8988T (cell line): Measurements from ENCODE around the gene PADI2.
"Not testable (repeated sequence)": the region's sequence is repeated elsewhere in the genome, so short reads cannot be mapped to it uniquely, and the experiment has no call there.

Experiments used
- DNase-seq: peaks from one replicate; pipeline ENCODE4 v3.0.0; 2011

PADI2 gene

DNA sequence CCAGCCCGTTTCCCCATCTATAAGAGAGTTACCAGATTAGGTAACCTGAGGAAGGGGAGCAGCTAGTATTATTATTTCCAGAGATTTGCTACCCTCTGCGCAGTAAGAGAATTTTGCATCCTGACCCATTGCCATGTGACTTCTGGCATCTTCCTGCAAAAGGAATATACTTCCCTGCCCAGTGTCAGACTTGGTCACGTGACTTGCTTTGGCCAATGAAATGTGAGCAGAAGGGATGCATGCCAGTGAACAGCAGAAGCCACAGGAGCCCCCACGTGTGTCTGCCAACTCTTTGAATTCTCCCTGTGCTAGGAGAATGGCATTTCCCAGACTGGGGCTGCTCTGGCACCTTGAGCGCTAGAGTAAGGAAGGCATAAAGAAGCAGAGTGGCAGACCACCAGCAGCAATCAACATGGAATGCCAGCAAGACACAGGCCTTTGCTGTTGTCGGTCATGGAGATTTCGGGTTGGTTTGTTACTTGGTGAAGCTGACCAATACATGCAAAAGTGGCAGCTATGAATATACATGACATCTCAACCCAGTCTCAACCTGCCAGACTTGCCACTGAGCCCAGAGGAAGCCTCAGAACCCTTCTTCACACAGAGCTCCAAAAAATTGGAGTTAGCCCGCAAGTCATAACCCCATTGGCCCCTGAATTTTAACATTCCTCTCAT is 39.0 kb downstream of the PADI2 start:
- DNase-seq, result no peak

DNA sequence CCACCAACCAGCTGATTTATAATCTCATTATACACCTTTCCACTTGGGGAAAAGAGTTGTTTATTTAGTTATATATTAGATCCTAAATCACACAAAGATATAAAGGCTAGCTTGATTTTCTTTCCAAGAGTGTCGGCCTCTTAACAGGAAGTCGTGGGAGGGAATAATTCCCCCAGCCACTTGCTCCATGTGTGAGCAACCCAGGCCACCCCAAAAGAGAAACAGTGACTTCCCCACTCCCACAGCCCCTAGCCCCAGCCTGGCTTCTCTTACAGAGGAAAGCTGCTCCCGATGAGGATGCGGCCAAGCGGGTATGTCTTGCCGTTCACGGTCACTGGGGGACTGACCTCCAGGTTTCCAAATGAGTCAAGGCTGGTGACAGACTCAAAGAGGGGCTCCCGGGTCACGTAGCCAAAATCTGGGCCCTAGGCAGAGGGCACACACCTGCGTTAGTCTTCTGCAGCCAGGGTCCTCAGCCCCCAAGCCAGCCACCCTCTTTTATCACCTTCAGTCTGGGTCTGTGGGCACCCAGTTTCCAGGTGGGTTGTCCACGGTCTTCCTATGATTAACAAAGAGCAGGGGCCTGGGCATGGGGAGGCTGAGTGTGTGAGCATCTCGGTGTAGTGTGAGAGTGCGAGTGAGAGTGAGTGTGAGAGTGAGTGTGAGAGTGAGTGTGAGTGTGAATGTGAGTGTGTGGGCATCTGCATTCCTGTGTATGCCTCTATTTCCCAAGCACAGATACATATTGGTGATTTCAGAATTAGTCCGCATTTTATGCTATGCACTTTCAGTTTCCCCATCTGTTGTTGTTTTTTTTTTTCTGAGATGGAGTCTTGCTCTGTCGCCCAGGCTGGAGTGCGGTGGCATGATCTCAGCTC is 40.0 kb downstream of the PADI2 start:
- no peak for DNase-seq

DNA sequence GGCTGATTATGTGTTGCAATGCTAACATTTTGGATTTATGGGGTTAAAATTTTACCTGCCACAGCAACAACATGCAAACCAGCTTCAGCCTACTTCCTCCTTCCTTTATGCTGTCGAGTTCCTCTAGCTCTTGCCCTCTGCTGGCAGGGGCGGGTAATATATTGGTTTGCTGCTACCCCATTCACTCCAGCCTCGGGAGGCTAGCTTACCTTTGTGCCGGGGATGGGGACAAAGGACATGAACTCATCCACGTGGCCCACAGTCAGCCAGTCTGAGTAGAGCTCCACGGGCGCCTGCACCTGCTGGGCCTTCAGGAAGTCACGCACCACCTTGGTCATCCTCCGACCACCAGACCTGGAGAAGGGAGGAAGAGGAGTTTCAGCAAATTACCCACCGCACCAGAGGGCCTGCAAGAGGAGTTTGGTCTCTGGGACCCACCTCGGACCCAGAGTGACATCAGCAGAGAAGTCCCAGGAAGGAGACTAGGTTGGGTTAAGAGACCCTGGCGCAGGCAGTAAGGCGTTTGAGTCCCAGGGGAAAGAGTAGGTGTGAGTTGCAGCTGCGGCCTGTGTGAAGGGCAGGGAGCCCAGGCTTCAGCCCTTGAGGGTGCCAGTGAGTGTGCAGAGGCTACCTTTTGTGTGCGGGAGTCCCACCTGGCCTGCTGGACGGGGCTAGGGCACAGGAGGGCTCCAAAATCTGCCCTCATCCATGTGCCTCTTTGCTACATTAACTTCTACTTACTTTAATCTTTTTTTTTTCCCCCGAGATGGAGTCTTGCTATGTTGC is 43.6 kb downstream of the PADI2 start:
- DNase-seq, result no peak

DNA sequence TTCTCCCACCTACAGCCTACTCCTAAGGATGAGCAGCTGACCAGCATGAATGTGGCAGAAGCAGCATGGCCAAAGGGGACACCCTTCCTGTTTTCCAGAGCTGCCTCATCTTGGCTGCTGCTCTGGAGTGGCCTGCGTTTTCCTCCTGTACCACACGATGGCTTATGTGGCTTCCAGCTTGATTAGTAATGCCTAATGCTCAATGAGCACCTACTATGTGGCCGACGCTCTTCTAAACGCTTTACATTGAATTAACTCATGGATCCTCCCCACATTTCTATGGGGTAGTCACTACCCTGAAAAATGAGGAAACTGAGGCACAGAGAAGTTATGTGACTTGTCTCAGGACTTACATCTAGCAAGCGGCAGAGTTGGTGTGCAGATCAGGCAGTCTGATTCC is 47.5 kb downstream of the PADI2 start:
- DNase-seq, result no peak

DNA sequence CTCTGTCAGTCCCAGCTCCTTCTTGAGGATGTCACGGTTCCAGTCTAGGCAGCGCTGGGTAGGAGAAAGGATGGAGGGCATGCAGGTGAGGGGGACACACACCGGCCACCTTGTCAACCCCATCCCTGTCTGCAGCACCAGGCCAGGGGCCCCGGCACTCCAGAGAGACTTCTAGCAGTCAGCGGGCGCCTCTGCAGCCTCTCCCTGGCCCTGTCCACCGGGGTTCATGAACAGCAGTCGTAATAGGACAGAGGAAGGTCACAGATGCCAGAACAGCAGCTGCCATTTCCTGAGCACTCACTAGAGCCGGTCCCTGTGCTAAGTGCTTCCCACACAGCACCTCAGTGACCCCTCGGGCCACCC is 49.1 kb downstream of the PADI2 start:
- DNase-seq, result no peak

DNA sequence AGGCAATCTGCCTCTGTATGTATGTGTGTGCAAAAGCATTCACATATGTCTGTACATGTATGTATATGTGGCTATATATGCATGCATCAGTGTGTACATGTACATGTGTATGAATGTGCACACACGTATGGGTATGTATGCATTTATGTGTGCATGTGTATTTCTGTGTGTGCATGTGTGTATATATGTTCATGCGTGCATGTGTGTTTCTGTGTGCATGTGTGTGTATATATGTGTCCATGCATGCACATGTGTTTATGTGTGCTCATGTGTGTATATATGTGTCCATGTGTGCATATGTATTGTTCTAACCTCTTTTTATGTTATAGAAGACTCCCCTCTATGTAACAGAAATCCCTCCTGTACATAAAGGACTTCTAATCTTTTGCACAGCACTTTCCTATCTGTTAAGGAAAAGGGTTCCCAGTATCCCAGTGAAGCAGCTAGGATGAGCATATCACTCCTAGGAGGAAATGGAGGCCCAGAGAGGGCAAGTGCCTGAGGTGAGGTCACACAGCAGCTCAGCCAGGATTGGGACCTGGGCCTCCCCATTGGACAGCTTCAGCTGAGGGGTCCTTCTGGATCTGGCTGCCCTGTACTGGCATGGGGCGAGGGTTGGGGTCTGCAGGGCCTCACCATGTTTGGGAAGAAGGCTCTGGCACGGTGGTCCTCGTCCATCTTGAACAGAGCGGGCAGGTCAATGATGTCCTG is 49.6 kb downstream of the PADI2 start:
- DNase-seq, result no peak

DNA sequence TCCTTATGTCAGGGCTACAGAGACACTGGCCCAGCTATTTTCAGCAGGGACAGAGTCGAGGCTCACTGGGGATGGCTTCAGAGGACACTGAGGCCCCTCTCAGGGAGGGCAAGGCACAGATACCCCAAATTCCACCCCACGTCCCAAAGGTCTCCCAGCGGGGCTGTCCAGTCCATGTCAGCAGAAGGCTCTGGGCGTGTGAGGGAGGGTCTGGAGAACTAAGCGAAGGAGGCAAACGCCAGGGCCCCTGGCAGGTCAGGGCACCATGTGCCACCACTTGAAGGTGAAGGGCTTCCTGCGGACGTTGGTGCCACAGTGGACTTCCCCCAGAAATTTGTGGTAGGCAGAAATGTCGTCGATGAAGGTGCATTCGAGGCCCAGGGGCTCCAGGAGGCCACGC is 50.5 kb downstream of the PADI2 start:
- no peak for DNase-seq

DNA sequence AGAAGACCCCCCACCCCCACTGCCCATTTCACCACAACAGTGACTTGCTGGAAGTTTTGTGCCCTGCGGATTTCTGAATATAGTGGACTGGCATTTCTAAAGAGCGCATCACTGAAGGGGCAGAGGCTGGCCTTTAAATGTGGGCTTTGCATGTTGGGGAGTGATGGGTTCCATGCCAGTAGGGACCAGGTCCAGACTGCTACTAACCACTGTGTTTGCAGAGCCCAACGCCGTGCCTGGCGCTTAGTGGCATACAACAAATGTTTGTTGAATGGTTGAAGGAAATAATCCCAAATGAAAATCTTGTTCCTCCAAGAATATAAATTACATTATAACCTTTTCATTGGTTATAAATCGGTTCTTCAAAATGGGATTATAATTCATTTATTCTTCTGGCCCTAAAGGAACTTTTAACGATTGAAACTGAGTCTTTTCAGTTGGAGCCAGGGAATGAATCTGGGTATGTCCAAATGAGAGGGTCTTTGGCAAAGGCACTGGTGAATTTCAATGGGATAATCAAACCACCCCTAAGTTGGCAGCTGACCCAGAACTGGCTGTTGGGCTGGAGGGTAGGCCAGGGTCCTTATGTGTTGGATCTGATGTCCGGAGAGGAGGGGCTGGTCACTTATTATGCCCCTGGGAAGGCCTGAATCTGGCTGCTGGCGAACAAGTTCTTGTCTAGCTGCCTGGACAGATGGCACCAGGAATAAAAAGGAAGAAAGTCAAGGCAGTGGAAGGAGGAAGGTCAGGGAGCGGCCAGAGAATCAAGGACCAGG is 51.6 kb downstream of the PADI2 start:
- no peak for DNase-seq

DNA sequence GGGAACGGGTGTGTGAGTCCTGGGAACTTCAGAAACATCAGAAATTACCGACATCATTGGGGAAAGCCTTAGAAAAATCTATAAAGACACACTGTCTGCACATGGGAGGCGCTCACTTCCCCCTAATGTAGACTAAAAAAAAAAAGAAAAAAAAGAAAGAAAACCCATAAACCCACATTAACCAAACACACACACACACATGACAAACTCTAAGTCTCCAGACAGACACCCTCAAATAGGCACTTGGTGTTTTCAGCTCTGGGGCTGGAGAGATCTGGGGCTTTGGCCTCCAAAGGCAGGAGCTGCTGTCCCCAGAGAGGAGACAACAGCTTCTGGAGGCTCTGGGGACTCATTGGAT is 52.2 kb downstream of the PADI2 start:
- no peak for DNase-seq

DNA sequence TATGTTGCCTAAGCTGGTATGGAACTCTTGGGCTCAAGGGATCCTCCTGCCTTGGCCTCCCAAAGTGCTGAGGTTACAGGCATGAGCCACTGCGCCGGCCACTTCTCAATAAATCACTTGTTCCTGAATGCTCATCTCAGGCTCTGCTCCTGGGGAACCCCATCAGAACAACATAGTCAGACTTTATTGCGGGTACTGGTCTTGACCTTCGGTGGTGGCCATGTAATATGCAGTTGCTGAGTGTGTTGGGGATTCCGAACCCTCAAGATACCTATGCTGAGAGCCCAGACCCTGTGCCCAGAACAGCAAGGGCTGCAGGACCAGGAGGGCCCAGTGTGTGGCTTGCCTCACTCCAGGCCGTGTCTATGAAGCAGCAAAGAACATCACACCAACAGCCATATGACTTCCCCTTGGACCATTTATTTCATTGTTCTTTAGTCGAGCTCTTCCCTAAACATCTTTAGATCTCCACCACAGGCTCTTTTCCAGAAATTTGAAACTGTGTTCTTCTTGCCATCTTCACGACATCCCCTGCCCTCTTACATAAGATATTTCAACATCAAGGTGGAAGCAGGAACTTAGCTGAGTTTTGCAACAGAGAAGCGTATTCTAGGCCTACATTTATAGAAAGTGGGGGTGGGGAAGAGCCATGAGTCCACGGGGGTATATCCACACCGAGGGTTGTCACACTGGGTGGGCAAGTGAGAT is 52.7 kb downstream of the PADI2 start:
- no peak for DNase-seq

DNA sequence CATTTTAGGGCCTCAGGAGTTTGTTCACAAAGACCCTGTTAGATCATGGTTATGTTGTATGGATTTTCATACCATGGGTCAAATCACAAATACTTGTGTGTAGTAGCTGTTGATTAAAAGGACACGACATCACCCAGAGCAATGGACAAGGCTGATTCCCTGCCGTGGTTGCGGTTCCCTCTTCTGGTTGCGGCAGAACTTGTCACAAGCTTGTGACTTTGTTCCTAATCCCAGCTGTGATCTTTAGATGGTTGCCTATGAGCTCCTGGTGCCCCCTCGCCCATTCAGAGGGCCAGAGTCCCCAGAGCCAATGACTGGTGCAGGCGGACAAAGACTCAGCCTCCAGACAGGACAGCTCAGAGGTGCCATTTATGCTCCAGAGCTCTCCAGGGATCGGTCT is 53.6 kb downstream of the PADI2 start:
- DNase-seq, result no peak

DNA sequence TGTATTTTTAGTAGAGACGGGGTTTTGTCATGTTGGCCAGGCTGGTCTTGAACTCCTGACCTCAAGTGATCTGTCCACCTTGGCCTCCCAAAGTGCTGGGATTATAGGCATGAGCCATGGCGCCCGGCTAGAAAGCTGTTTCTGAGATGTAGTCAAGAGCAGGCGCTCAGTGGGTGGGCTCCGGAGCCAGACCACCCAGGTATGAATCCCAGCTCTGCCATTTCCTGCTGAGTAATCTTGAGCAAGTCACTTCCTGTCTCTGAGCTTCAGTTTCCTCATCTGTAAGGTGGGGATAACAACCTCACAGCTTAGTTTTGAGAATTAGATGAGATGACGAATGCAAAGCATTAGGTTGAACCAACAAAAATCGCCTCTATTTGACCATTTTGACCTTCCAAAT is 56.5 kb downstream of the PADI2 start:
- DNase-seq, result not testable (repeated sequence)

DNA sequence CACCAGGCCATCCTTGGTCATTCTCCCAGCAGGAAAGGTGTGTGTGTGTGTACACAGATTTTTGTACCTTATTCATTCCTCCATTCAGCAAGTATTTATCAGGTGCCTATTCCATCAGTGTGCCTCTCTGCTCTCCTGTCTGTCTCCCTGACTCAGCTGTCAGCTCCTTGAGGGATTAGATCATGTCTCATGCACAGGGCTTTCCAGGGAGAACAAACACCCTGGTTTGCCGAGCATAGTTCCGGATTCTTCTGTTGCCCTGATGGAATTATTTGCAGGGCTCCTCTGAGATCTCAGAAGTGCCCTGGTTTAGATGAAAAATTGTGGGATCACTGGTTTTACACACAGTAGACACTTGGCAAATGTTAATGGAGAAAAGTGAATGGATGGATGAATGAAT is 57.4 kb downstream of the PADI2 start:
- DNase-seq, result no peak

DNA sequence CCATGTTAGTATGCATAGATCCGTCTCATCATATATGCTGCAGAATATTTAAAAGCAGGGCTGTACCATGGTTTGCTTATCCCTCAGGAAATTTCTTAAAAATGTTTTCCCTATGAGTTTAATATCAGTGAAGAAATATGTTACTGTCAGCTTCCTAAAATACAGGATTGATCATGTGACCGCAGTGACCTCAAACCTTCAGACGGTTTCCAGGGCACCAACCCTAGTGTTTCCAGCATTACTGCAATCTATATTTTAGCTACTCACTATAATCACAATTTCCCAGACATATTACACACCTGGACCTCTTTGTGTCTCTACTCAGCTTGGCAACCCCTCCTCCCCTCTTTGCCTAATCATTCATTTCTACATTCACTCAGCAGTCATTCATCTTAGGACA is 57.8 kb downstream of the PADI2 start:
- no peak for DNase-seq

DNA sequence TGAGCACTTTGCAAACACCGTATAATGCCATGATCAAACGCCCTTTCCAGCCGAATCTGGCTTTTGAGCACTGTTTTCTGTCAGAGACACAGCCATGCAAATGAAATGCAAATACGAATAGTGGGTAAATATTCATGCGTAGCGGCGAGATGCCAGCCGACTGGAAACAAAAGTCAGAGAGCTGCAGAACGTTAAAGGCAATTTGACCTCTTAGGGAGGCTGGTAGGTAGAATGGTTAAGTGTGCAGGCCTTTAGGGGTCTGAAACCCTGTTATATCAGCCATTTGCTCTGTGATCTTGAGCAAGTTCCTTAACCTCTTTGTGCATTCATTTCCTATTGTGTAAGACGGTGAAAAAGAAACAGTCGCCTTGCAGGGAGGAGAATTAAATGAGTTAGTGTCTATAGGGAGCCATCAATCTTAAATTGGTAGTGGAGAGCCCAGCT is 58.9 kb downstream of the PADI2 start:
- DNase-seq, result no peak

DNA sequence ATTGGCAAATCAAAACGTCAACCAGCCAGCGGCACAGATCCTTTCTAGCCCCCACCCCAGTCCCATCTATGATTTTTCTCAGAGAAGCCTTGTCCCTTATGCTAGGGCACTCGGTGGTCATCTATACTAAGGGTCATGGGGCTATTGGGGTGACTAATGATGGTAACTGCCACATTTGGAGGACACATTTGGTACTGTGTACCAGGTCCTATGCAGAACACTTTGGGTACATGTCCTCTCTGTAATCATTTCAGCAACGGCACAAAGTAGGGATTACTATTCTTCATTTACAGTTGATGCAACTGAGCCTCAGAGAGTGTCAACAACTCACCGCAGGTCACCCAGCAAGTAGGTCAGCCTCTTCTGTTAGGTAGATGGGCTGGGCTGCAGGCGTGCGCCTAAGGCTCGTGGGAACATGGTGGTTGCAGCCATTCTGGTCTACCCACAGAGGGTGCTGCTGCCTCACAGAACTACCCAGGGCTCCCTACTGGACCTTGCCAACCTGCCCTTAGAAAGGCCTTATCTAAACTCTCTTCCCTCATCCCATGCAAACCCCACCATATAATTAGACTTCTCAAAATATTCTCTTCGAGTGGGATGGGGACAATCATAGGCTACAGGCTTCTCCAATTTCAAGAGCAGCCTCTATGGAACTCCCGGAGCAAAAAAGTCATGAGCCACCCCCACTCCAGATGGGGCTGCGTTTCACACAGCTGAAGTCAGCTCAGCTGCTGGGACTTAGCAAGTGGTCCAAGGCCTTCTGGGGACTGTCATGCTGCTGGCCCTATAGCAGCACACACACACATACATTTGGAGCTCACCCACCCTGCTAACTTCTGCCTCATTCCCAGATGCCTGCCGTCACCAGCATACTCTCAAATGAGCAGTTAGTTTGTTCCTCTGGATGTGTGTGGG is 59.6 kb downstream of the PADI2 start:
- peak; percentile 56 for DNase-seq

DNA sequence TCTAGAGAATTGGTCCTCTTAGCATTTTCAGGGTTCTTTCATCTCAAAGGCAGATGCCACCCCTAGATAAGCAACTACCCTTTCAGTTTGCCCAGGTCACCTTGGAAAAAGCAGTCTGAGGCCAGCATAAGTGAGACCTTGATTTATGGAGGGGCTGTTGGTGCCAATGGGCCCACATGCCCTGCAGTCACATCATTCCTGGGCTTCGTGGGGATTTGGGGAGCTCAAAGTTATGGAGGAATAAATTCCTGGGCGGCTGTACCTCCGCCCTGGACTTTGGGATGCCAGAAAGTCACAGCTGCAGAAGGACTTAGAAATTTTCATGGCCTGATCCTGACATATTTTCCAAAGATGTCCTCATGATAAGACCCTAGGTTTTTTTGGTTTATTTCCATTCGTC is 62.7 kb downstream of the PADI2 start:
- DNase-seq, result no peak

DNA sequence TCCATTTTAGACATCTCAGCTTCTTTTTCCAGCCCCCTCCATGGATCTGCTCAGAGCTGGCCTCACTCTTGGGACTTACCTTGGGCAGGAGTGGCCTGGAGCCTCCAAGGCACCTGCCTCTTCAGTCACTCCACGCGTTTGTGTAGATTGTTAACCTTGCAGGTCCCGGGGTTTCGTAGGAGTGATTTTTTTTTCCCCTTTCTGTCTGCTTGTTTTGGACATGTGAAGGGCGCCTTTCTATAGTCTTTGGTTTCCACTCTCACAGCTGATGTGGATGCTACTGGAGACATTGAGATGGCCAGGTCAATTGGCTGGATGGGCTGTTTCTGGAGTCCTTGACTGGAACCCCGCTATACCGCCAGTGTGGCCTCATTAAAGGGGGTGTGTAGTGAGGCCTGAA is 63.5 kb downstream of the PADI2 start:
- no peak for DNase-seq

DNA sequence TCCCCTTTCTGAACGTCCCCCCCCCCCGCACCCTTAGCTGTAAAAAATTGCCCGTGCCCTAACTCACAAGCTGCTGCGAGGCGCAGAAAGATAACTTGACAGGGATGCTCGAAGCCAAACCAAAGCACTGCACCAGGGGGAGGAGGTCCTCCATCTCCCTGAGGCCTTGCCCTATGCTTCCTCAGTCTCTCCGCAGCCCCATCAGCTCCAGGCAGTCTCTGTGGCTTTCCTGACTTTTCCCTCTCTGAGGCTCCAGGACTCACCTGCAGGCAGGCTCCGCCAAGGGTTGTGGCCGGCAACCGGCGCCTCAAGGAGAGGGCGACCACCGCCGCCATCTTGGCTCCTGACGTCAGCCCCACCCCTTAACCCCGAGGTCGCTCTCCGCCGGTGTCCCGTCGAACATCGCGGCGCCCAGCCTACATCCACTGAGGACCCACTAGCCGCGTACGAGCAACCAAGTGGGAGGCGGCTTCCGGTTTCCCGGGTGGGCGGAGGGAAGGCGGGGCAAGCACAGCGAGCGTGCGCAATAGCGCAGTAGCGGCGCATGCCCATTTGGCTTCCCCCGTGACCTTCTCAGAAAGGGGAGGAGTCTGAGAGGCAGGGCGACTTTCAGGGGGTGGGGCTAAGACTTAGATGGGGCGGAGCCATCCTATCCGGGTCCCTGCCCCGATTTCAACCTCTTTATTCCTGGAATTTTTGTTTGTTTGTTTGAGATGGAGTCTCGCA is 65.4 kb downstream of the PADI2 start, which contains the start of gene SDHB:
Gene SDHB, minus strand, starts transcription at position 348 of the 726 bp plus-strand sequence. Its CDS starts 13 bp downstream, at position 335.
- peak; percentile 80 for DNase-seq
